ENCODE data around the gene FBXL13.

FBXL13 gene

DNA sequence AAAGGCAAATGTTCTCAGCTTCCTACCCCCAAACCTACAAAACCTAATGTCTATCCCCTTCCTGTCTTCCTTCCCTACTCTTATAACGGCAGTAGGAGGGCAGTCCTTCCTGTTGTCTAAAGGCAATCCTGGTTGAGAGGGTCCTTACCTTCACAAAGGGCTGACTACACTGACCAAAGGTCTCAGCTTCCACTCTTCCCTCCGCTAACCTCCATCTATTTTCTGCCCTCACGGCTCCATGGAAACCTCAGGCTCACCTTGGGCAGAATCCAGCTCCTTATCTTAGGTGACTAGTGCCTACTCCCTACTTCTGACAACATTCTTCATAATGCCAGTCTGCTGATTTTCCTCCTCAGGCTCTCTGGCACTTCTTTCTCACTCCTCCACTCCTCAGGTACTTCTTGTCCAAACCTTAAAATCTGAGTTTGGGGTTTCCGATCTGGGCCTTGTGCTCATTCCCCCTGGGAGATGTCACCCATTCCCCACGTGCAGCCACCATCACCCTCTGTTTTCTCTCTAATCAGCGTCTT is 542 bp downstream of the FBXL13 start:
- peak overlapping the region; percentile 90 for H3K4me3 ChIP-seq (ENCODE audit: low read depth, low read length)
- DNase-seq (ENCODE audit: low read depth): no peak
- TF ChIP-seq CTCF (IDR thresholded peaks at IDR 0.05; ENCODE audit: control insufficient read depth, extremely low read depth, insufficient read depth): no peak

DNA sequence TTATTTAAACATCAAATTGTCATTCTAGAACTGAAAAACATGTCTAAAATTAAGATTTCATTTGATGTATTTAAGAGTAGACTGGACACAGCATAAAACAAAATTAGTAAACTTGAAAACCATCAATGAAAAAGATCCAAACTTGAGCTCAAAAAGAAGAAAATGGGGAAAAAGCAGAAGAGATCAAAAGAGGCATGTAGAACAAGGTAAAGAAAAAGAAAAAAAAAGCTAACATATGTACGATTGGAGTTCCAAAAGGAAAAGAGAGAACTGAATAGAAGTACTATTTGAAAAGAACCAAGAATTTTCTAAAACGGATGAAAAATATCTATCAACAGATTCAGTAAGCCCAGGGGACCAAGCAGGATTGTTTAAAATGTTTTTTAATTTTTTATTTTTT is 3.6 kb downstream of the FBXL13 start:
- H3K4me3 ChIP-seq (ENCODE audit: low read depth, low read length): no peak overlapping the region
- no peak for DNase-seq (ENCODE audit: low read depth)
- TF ChIP-seq CTCF (IDR thresholded peaks at IDR 0.05; ENCODE audit: control insufficient read depth, extremely low read depth, insufficient read depth): no peak

- DNase-seq (ENCODE audit: low read depth): no peak
- no peak overlapping the region for H3K4me3 ChIP-seq (ENCODE audit: low read depth, low read length)
- no peak for TF ChIP-seq CTCF (IDR thresholded peaks at IDR 0.05; ENCODE audit: control insufficient read depth, extremely low read depth, insufficient read depth)
Measured at GRCh38 chr7:103068414-103069403, 5.9 kb downstream of the FBXL13 start.

GRCh38 chr7:103065667-103066066 is 8.9 kb downstream of the FBXL13 start:
- peak; percentile 29 for TF ChIP-seq CTCF (IDR thresholded peaks at IDR 0.05; ENCODE audit: control insufficient read depth, extremely low read depth, insufficient read depth)
- DNase-seq (ENCODE audit: low read depth): no peak
- no peak overlapping the region for H3K4me3 ChIP-seq (ENCODE audit: low read depth, low read length)

DNA sequence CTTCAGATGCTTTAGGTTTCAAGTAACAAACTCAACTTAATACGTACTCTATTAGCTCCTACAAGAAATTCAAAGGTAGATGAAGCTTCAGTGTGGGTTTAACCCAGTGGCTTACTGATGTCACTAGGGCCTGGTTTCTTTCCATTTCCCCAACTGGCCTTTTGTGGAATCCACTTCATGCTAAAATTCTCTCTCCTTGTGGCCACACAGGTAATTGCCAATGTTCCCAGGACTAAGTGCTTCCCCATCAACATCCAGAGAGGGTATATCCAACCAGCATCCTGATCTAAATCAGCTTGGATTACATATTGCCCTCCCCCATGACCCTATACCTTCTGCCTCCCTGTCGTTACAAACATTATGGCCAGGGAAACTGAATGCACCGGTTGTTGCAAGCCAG is 10.7 kb downstream of the FBXL13 start:
- no peak for TF ChIP-seq CTCF (IDR thresholded peaks at IDR 0.05; ENCODE audit: control insufficient read depth, extremely low read depth, insufficient read depth)
- DNase-seq (ENCODE audit: low read depth): no peak

DNA sequence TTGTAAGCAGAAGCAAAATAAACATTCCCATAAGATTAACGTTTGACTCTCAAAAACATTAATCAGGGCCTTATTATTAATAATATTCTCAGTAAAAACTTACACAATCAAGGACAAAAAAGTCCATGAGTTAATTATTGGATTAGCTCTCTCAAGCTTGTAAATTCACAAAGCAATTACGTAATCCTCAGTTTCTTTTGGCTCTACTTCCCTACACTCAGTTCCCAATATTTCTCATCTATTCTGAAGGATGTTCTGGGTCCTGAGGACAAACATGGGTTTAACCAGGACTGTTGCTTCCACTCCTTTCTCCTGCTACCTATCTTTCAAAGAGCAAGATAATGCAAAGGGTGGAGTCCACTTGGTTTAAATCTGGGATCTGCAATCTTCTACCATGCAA is 15.1 kb downstream of the FBXL13 start:
- no peak overlapping the region for H3K4me3 ChIP-seq (ENCODE audit: low read depth, low read length)
- DNase-seq (ENCODE audit: low read depth): no peak
- no peak for TF ChIP-seq CTCF (IDR thresholded peaks at IDR 0.05; ENCODE audit: control insufficient read depth, extremely low read depth, insufficient read depth)

More for the DNA sequence above, 10.7 kb downstream of the FBXL13 start:
- H3K4me3 ChIP-seq (ENCODE audit: low read depth, low read length): no peak overlapping the region
